GM12878 (cell line): ENCODE measurements around the gene ZNF408.

Source experiments
- EP300 ChIP-seq, 2 experiments: fragments of 150-350 bp in 1 of 2; IDR thresholded peaks; 2 replicates each; pipeline ENCODE4 v1.6.1; 2011 to 2012; ENCODE audit warnings: low read depth in 2 of 2, low read length in 2 of 2, borderline replicate concordance in 1 of 2, improper control_type of control experiment in 1 of 2, inconsistent platforms in 1 of 2; ENCODE audit not compliant: control insufficient read depth in 1 of 2
- FOS ChIP-seq: IDR thresholded peaks from 3 replicates; pipeline ENCODE4 v1.6.1; 2011; ENCODE audit warnings: borderline replicate concordance; ENCODE audit not compliant: insufficient read length; ENCODE audit errors: extremely low read depth
- NR2C1 ChIP-seq: fragments of 450-650 bp; IDR thresholded peaks from 2 replicates; pipeline ENCODE4 v1.6.1; 2017; ENCODE audit warnings: antibody characterized with exemption, mild to moderate bottlenecking, moderate library complexity
- RAD51 ChIP-seq: fragments of 450-650 bp; IDR thresholded peaks from 2 replicates; pipeline ENCODE4 v1.6.1; 2016; ENCODE audit warnings: moderate library complexity, mild to moderate bottlenecking, inconsistent platforms
- SIN3A ChIP-seq: IDR thresholded peaks from 2 replicates; pipeline ENCODE4 v1.6.1; 2012; ENCODE audit warnings: low read depth, low read length, improper control_type of control experiment
- TF ChIP-seq, protein P1 (sequence below), 3 experiments: IDR thresholded peaks in 2 of 3; conservative IDR thresholded peaks in 1 of 3; 2 replicates each; pipeline ENCODE4 v1.5.1; 2011; ENCODE audit warnings: low read depth in 3 of 3, low read length in 3 of 3, mild to moderate bottlenecking in 3 of 3, control low read depth in 2 of 3, moderate library complexity in 2 of 3, inconsistent platforms in 1 of 3, mixed read lengths in 1 of 3; ENCODE audit not compliant: control insufficient read depth in 2 of 3, insufficient read depth in 1 of 3; ENCODE audit errors: extremely low read depth in 1 of 3

DNA sequence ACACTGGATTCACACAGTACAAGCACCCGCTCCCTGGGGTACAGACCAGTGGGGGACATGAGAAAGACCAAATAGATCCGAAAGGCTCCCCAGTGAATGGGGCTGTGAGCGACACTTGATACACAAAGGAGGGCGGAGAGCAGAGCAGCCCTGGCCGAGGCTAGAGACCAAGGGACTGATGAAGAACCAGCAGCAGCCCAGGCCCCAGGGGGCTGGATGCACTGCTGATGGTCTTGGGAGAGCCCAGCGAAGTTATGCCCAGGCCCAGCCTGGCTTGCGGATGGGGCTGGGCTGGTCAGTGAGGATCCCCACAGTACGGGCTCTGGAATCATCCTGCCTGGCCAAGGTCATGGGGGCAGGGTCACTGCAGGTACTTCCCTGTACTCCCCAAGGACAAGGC, 23.7 kb upstream of the ZNF408 start:
- TF ChIP-seq SIN3A (no peak), EP300 (IDR thresholded peaks at IDR 0.05; ENCODE audit: borderline replicate concordance in 1 of 2, control insufficient read depth in 1 of 2, low read depth in 2 of 2, low read length in 2 of 2) (no peak), RAD51 (no peak), NR2C1 (no peak), FOS (no peak)
- TF ChIP-seq, protein P1, sequence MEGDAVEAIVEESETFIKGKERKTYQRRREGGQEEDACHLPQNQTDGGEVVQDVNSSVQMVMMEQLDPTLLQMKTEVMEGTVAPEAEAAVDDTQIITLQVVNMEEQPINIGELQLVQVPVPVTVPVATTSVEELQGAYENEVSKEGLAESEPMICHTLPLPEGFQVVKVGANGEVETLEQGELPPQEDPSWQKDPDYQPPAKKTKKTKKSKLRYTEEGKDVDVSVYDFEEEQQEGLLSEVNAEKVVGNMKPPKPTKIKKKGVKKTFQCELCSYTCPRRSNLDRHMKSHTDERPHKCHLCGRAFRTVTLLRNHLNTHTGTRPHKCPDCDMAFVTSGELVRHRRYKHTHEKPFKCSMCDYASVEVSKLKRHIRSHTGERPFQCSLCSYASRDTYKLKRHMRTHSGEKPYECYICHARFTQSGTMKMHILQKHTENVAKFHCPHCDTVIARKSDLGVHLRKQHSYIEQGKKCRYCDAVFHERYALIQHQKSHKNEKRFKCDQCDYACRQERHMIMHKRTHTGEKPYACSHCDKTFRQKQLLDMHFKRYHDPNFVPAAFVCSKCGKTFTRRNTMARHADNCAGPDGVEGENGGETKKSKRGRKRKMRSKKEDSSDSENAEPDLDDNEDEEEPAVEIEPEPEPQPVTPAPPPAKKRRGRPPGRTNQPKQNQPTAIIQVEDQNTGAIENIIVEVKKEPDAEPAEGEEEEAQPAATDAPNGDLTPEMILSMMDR (IDR thresholded peaks at IDR 0.05 in 2 of 3, conservative IDR thresholded peaks at IDR 0.05 in 1 of 3; ENCODE audit: control insufficient read depth in 2 of 3, extremely low read depth in 1 of 3, insufficient read depth in 1 of 3, low read depth in 3 of 3, low read length in 3 of 3): no peak
